HG02981 (cell line): Measurements from ENCODE around the gene KCNK7.

ENCODE experiments used
- ATAC-seq: cut with Tn5 transposase; IDR thresholded peaks from one replicate; pipeline ENCODE4 v1.9.1; 2021; ENCODE audit warnings: mild to moderate bottlenecking, moderate library complexity; ENCODE audit not compliant: unreplicated experiment

KCNK7 gene

GRCh38 chr11:65627202-65627601 lies 31.6 kb upstream of the KCNK7 start:
- no peak for ATAC-seq

GRCh38 chr11:65625628-65626342 lies 30.2 kb upstream of the KCNK7 start:
- ATAC-seq = no peak

DNA sequence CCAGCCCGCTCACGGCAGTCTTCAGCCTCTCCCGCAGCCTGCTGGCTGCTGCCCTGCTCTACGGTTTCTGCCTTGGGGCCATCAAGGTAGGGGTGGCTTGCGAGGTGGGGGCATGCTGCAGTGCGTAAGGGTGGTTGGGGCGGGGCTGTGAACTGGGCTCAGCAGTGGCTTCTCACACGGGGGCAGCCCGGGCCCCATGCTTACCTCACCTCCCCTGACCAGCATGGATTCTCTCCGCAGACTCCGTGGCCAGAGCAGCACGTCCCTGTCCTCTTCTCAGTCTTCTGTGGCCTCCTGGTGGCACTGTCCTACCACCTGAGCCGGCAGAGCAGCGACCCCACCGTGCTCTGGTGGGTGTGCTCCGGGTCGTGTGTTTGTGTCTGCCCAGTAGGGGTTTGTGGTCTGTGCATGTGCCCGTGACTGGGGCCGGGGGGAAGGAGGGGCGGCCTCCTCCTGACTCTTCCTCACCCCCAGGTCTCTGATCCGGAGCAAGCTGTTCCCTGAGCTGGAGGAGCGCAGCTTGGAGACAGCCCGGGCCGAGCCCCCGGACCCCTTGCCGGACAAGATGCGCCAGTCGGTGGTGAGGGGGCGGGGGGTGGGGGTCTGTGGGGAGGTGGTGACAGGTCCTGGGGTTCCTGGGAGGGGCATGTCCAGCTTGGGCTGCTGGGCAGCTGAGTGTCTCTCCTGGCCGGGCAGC lies 29.5 kb upstream of the KCNK7 start:
- ATAC-seq = no peak

- ATAC-seq = no peak
These were observed 28.4 kb upstream of the KCNK7 start for GRCh38 chr11:65623852-65624616.

GRCh38 chr11:65623177-65623576 lies 27.6 kb upstream of the KCNK7 start:
- no peak for ATAC-seq

DNA sequence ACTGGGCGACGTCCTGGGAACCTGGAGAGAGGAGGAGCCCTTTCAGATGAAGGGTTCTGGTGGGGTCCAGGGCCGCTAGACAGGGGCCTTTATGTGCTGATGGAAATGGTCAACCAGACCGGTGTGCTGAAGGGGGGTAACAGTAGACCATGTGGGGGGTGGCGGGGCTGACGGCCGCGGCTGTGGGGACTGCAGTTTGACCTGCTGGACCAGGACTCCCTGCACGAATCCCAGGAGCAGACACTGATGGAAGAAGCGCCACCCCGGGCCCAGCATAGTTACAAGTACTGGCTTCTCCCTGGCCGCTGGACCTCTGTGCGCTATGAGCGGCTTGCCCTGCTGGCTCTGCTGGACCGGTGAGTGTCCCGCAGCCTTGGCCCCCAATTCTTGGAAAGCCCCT lies 26.4 kb upstream of the KCNK7 start:
- ATAC-seq = no peak

GRCh38 chr11:65621460-65621859 lies 25.9 kb upstream of the KCNK7 start:
- no peak for ATAC-seq

DNA sequence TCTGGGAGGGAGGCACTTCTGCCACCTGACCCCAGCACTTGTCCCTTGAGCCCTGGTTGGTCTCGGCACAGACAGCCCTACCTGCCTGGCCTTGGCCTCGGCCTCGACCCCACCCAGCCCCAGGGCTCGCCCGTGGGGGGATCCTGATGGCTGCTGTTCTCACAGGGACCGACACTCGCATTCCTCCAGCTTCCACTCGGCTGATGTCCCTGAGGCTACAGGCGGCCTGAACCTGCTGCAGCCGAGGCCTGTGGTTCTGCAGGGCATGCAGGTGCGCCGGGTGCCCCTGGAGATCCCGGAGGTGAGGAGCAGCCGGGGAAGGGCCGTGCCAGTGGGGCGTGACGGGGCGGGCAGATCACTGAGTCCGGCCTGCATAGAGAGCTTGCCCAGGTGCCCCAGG lies 25.1 kb upstream of the KCNK7 start:
- no peak for ATAC-seq

DNA sequence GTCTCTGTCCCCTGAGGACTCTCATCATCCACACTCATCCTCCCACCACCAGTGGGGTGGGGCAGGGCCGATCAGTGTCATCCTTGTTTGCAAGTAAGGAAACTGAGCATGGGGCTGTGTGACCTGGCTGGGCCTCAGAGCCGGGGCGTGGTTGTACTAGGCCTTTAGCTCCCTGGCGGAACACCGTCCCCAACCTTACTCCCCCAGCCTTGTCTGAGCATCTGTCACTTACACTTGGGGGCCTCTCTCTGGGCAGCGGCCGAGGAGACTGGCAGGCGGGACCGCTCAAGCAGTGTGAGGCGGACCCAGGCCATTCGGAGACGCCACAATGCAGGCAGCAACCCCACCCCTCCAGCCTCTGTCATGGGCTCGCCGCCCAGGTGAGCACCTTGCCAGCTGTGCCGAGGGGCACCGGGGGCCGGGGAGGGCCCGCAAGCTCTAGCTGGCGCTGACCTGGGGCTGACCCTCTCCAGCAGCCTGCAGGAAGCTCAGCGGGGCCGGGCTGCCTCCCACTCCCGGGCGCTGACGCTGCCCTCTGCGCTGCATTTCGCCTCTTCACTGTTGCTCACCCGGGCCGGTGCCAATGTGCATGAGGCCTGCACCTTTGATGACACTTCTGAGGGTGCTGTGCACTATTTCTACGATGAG lies 23.8 kb upstream of the KCNK7 start:
- no peak for ATAC-seq

GRCh38 chr11:65618763-65619162 lies 23.2 kb upstream of the KCNK7 start:
- no peak for ATAC-seq

DNA sequence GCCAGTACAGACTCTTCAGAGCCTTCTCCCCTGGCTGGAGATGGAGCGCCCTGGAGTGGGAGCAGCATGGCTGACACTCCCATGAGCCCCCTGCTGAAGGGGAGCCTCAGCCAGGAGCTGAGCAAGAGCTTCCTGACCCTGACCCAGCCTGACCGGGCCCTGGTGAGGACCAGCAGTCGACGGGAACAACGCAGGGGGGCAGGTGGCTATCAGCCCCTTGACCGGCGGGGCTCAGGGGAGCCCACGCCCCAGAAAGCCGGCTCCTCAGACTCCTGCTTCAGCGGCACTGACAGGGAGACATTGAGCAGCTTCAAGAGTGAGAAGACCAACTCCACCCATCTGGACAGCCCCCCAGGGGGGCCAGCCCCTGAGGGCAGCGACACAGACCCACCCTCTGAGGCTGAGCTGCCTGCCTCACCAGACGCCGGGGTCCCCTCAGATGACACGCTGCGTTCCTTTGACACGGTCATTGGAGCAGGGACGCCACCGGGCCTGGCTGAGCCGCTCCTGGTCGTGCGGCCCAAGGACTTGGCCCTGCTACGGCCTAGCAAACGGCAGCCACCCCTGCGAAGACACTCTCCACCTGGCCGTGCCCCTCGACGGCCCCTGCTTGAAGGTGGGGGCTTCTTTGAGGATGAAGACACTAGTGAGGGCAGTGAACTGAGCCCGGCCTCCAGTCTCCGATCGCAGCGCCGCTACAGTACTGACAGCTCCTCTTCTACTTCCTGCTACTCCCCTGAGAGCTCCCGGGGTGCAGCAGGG lies 22.6 kb upstream of the KCNK7 start:
- ATAC-seq = no peak

GRCh38 chr11:65617136-65617850 lies 21.7 kb upstream of the KCNK7 start:
- no peak for ATAC-seq

GRCh38 chr11:65616575-65617001 lies 21.0 kb upstream of the KCNK7 start:
- ATAC-seq = no peak

- ATAC-seq = peak; percentile 0
These were observed 20.5 kb upstream of the KCNK7 start for GRCh38 chr11:65615950-65616574.

DNA sequence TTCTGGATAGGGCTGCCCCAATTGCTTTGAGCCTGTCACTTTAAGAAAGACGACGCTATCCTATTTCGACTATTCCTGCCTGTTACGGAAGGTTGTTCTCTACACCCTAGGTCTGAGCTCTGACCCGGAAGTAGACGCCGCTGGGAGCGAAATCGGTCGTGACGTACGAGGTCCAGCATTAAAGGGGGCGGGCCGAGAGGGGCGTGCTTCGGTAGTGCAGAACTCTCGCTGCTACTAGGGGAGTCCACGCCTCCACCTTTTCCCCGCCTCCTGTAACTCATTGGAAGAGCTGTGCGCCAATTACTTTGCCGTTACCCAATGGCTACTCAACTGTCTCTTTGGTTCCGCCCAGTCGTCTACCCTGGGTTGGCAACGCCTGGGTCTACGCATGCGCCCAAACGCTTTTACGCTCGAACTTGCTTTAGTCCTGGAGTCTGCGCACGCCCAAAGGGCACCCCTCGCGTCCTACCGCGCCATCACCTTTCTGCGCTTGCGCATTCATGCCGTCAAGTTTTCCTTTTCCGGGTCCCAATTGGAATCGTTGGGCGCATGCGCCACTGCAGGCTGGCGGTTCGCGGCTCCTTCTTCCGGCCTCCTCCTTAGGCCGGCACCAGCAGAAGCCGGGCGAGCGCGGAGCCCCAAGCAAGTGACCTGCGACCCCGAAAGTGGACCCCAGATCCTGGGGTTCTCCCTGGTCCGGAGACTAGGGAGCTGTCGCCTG lies 19.8 kb upstream of the KCNK7 start, which contains the start of gene PCNX3:
TSS of gene PCNX3 (plus strand) at position 548 of the 721 bp plus-strand sequence. CDS start 536 bp downstream, outside the sequence.
- peak; percentile 75 for ATAC-seq

DNA sequence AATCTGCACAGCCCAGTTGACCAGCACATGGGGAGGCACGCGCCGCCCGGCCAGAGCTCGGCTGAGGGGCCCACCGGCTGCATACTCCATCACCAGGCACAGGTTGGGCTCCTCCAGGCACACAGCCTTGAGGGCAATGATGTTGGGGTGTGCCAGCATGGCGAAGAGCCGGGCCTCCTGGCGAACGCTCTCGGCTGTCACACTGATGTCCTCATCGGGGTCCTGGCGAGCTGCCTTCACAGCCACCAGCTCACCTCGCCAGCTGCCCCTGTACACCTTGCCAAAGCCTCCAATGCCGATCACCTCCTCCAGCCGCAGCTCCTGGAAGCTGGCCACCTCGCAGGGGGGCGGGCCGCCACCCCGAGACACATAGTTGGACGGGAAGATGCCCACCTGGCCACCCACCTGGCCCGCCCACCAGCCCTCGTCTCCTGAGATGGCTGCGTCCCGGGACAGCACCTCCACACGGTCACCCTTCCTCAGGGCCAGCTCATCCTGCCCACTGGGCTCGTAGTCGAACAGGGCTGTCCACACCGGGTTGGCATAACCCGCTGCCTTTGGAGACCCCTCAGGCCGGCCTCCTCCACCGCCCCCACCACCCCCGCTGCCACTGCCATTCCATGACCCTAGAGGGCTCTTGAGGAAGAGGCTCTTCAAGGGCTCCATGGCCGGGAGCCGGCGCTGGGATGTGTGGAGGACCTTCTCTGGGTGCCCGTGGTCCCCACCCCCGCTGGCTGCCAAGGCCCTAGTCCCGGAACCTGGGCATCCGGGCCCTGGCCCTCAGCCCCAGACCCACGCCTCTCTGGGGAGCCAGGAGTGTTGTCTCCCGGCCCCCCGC lies 17.7 kb upstream of the KCNK7 start:
- no peak for ATAC-seq

- no peak for ATAC-seq
These were observed 17.1 kb upstream of the KCNK7 start for GRCh38 chr11:65612691-65613090.
